ENCODE data around the gene RBMY1D.
"Not testable (repeated sequence)": the region's sequence is repeated elsewhere in the genome, so short reads cannot be mapped to it uniquely, and the experiment has no call there.

GRCh38 chrY:21917932-21918331, 23.6 kb upstream of the RBMY1D start, which contains the start of gene RBMY1E:
- TF ChIP-seq CTCF, POLR2A (IDR thresholded peaks at IDR 0.05): not testable (repeated sequence)
